ENCODE measurements around the gene SAP30.

The SAP30 gene

GRCh38 chr4:173346074-173346473, 24.7 kb upstream of the SAP30 start:
- Histone ChIP-seq H2AFZ (ENCODE audit: insufficient read depth, low read length, poor library complexity) (no peak overlapping the region), H3K4me1 (ENCODE audit: control insufficient read depth in 1 of 2, insufficient read depth in 2 of 2, low read length in 2 of 2) (no peaks in the 10 kb centered on the region), H3K27me3 (ENCODE audit: insufficient read depth, low read length) (no peaks in the 10 kb centered on the region), H3K9me3 (ENCODE audit: insufficient read depth, low read depth, low read length) (no peaks in the 10 kb centered on the region), H3K79me2 (ENCODE audit: control insufficient read depth, insufficient read depth, low read length, poor library complexity) (no peaks in the 10 kb centered on the region), H2BK12ac (ENCODE audit: low read length) (no peak overlapping the region), H4K91ac (ENCODE audit: low read depth, low read length) (no peak overlapping the region), H3K4me2 (ENCODE audit: low read length) (no peak overlapping the region), H4K8ac (ENCODE audit: low read depth, low read length) (no peak overlapping the region), H2AK5ac (ENCODE audit: low read length) (no peak overlapping the region), H3K36me3 (ENCODE audit: control insufficient read depth in 1 of 2, insufficient read depth in 2 of 2, low read length in 2 of 2) (no peaks in the 10 kb centered on the region), H3K4ac (ENCODE audit: low read depth, low read length) (no peak overlapping the region), H3K4me3 (ENCODE audit: low read depth, low read length) (no peak overlapping the region), H2BK120ac (ENCODE audit: insufficient read depth, low read length, poor library complexity) (no peak overlapping the region), H3K14ac (ENCODE audit: low read length) (no peak overlapping the region), H3K27ac (ENCODE audit: low read depth, low read length) (no peak overlapping the region), H2BK5ac (ENCODE audit: low read depth, low read length, poor library complexity) (no peak overlapping the region), H3K18ac (ENCODE audit: low read length) (no peak overlapping the region), H3K79me1 (ENCODE audit: low read length) (no peaks in the 10 kb centered on the region), H4K12ac (ENCODE audit: low read depth, low read length) (no peak overlapping the region), H3K9ac (ENCODE audit: low read length) (no peak overlapping the region), H3K23ac (ENCODE audit: low read length) (no peak overlapping the region)
- no peak for DNase-seq
- WGBS (ENCODE audit: extremely low coverage, insufficient coverage, insufficient read length): no CpG with 5 or more reads among the region's 2 CpGs

- no CpG with 5 or more reads among the region's 1 CpG for whole genome bisulfite sequencing (ENCODE audit: extremely low coverage, insufficient coverage, insufficient read length)
- H3K36me3 ChIP-seq (ENCODE audit: control insufficient read depth in 1 of 2, insufficient read depth in 2 of 2, low read length in 2 of 2): no peaks in the 10 kb centered on the region
- no peak overlapping the region for H2BK5ac ChIP-seq (ENCODE audit: low read depth, low read length, poor library complexity)
- H4K12ac ChIP-seq (ENCODE audit: low read depth, low read length): no peak overlapping the region
- H3K4me1 ChIP-seq (ENCODE audit: control insufficient read depth in 1 of 2, insufficient read depth in 2 of 2, low read length in 2 of 2): no peaks in the 10 kb centered on the region
- no peaks in the 10 kb centered on the region for H3K9me3 ChIP-seq (ENCODE audit: insufficient read depth, low read depth, low read length)
- no peak overlapping the region for H3K27ac ChIP-seq (ENCODE audit: low read depth, low read length)
- H2BK12ac ChIP-seq (ENCODE audit: low read length): no peak overlapping the region
- H3K27me3 ChIP-seq (ENCODE audit: insufficient read depth, low read length): no peaks in the 10 kb centered on the region
- no peak overlapping the region for H3K4ac ChIP-seq (ENCODE audit: low read depth, low read length)
- no peak overlapping the region for H3K9ac ChIP-seq (ENCODE audit: low read length)
- H3K4me3 ChIP-seq (ENCODE audit: low read depth, low read length): no peak overlapping the region
- peak overlapping the region; percentile 2 for H4K91ac ChIP-seq (ENCODE audit: low read depth, low read length)
- no peak overlapping the region for H2AK5ac ChIP-seq (ENCODE audit: low read length)
- H3K4me2 ChIP-seq (ENCODE audit: low read length): no peak overlapping the region
- H3K79me1 ChIP-seq (ENCODE audit: low read length): no peaks in the 10 kb centered on the region
- no peak overlapping the region for H3K14ac ChIP-seq (ENCODE audit: low read length)
- no peak overlapping the region for H3K18ac ChIP-seq (ENCODE audit: low read length)
- no peak overlapping the region for H2AFZ ChIP-seq (ENCODE audit: insufficient read depth, low read length, poor library complexity)
- no peak overlapping the region for H3K23ac ChIP-seq (ENCODE audit: low read length)
- H3K79me2 ChIP-seq (ENCODE audit: control insufficient read depth, insufficient read depth, low read length, poor library complexity): no peaks in the 10 kb centered on the region
- H4K8ac ChIP-seq (ENCODE audit: low read depth, low read length): no peak overlapping the region
- no peak overlapping the region for H2BK120ac ChIP-seq (ENCODE audit: insufficient read depth, low read length, poor library complexity)
- DNase-seq: no peak
These were observed 23.3 kb upstream of the SAP30 start for GRCh38 chr4:173347467-173347866.

GRCh38 chr4:173357939-173358338, 12.8 kb upstream of the SAP30 start:
- Histone ChIP-seq H3K79me2 (ENCODE audit: control insufficient read depth, insufficient read depth, low read length, poor library complexity) (no peaks in the 10 kb centered on the region), H3K79me1 (ENCODE audit: low read length) (no peaks in the 10 kb centered on the region), H3K14ac (ENCODE audit: low read length) (no peak overlapping the region), H3K4me3 (ENCODE audit: low read depth, low read length) (no peak overlapping the region), H3K27ac (ENCODE audit: low read depth, low read length) (no peak overlapping the region), H4K12ac (ENCODE audit: low read depth, low read length) (no peak overlapping the region), H3K4me1 (ENCODE audit: control insufficient read depth in 1 of 2, insufficient read depth in 2 of 2, low read length in 2 of 2) (no peaks in the 10 kb centered on the region), H2BK5ac (ENCODE audit: low read depth, low read length, poor library complexity) (no peak overlapping the region), H3K9me3 (ENCODE audit: insufficient read depth, low read depth, low read length) (no peaks in the 10 kb centered on the region), H3K4ac (ENCODE audit: low read depth, low read length) (no peak overlapping the region), H2AFZ (ENCODE audit: insufficient read depth, low read length, poor library complexity) (no peak overlapping the region), H2BK120ac (ENCODE audit: insufficient read depth, low read length, poor library complexity) (no peak overlapping the region), H2AK5ac (ENCODE audit: low read length) (no peak overlapping the region), H3K18ac (ENCODE audit: low read length) (no peak overlapping the region), H3K4me2 (ENCODE audit: low read length) (no peak overlapping the region), H3K23ac (ENCODE audit: low read length) (no peak overlapping the region), H4K91ac (ENCODE audit: low read depth, low read length) (no peak overlapping the region), H3K9ac (ENCODE audit: low read length) (no peak overlapping the region), H3K36me3 (ENCODE audit: control insufficient read depth in 1 of 2, insufficient read depth in 2 of 2, low read length in 2 of 2) (no peaks in the 10 kb centered on the region), H4K8ac (ENCODE audit: low read depth, low read length) (no peak overlapping the region), H2BK12ac (ENCODE audit: low read length) (no peak overlapping the region), H3K27me3 (ENCODE audit: insufficient read depth, low read length) (no peaks in the 10 kb centered on the region)
- WGBS (ENCODE audit: extremely low coverage, insufficient coverage, insufficient read length): no CpG with 5 or more reads among the region's 2 CpGs
- DNase-seq: no peak

- H3K27ac ChIP-seq (ENCODE audit: low read depth, low read length): no peak overlapping the region
- DNase-seq: no peak
- no peak overlapping the region for H3K14ac ChIP-seq (ENCODE audit: low read length)
- H2AFZ ChIP-seq (ENCODE audit: insufficient read depth, low read length, poor library complexity): no peak overlapping the region
- H2AK5ac ChIP-seq (ENCODE audit: low read length): no peak overlapping the region
- H3K4me3 ChIP-seq (ENCODE audit: low read depth, low read length): no peak overlapping the region
- H3K27me3 ChIP-seq (ENCODE audit: insufficient read depth, low read length): no peaks in the 10 kb centered on the region
- no peak overlapping the region for H3K4ac ChIP-seq (ENCODE audit: low read depth, low read length)
- no peaks in the 10 kb centered on the region for H3K9me3 ChIP-seq (ENCODE audit: insufficient read depth, low read depth, low read length)
- no peaks in the 10 kb centered on the region for H3K79me1 ChIP-seq (ENCODE audit: low read length)
- no peak overlapping the region for H3K23ac ChIP-seq (ENCODE audit: low read length)
- H4K12ac ChIP-seq (ENCODE audit: low read depth, low read length): no peak overlapping the region
- no peak overlapping the region for H4K8ac ChIP-seq (ENCODE audit: low read depth, low read length)
- no peak overlapping the region for H2BK12ac ChIP-seq (ENCODE audit: low read length)
- no peaks in the 10 kb centered on the region for H3K79me2 ChIP-seq (ENCODE audit: control insufficient read depth, insufficient read depth, low read length, poor library complexity)
- no peak overlapping the region for H3K4me2 ChIP-seq (ENCODE audit: low read length)
- no peak overlapping the region for H3K9ac ChIP-seq (ENCODE audit: low read length)
- H2BK5ac ChIP-seq (ENCODE audit: low read depth, low read length, poor library complexity): no peak overlapping the region
- H3K36me3 ChIP-seq (ENCODE audit: control insufficient read depth in 1 of 2, insufficient read depth in 2 of 2, low read length in 2 of 2): no peaks in the 10 kb centered on the region
- no CpG with 5 or more reads among the region's 5 CpGs for whole genome bisulfite sequencing (ENCODE audit: extremely low coverage, insufficient coverage, insufficient read length)
- H3K18ac ChIP-seq (ENCODE audit: low read length): no peak overlapping the region
- no peak overlapping the region for H2BK120ac ChIP-seq (ENCODE audit: insufficient read depth, low read length, poor library complexity)
- no peaks in the 10 kb centered on the region for H3K4me1 ChIP-seq (ENCODE audit: control insufficient read depth in 1 of 2, insufficient read depth in 2 of 2, low read length in 2 of 2)
- H4K91ac ChIP-seq (ENCODE audit: low read depth, low read length): no peak overlapping the region
These were observed 10.1 kb upstream of the SAP30 start for GRCh38 chr4:173360587-173361221.
